ENCODE measurements around the gene RAPGEF4.
"Not testable (repeated sequence)": the region's sequence is repeated elsewhere in the genome, so short reads cannot be mapped to it uniquely, and the experiment has no call there.

The RAPGEF4 gene

GRCh38 chr2:172775319-172775718, 39.7 kb downstream of the RAPGEF4 start:
- DNase-seq: no peak

GRCh38 chr2:172777431-172777830, 41.8 kb downstream of the RAPGEF4 start:
- DNase-seq: no peak

GRCh38 chr2:172782506-172783164, 47.0 kb downstream of the RAPGEF4 start:
- DNase-seq: no peak

GRCh38 chr2:172783165-172783898, 47.7 kb downstream of the RAPGEF4 start:
- peak; percentile 6 for DNase-seq

GRCh38 chr2:172788871-172789270, 53.2 kb downstream of the RAPGEF4 start:
- DNase-seq: no peak

- DNase-seq: no peak
Observed at GRCh38 chr2:172790404-172790803, 54.8 kb downstream of the RAPGEF4 start.

GRCh38 chr2:172791953-172792352, 56.3 kb downstream of the RAPGEF4 start:
- no peak for DNase-seq

- no peak for DNase-seq
Observed at GRCh38 chr2:172792711-172793110, 57.1 kb downstream of the RAPGEF4 start.

GRCh38 chr2:172803308-172803707, 67.7 kb downstream of the RAPGEF4 start:
- not testable (repeated sequence) for DNase-seq

- no peak for DNase-seq
Observed at GRCh38 chr2:172804423-172804822, 68.8 kb downstream of the RAPGEF4 start.

GRCh38 chr2:172806493-172806892, 70.8 kb downstream of the RAPGEF4 start:
- peak; percentile 69 for DNase-seq

GRCh38 chr2:172806996-172807395, 71.4 kb downstream of the RAPGEF4 start:
- DNase-seq: no peak

- no peak for DNase-seq
Observed at GRCh38 chr2:172808156-172808555, 72.5 kb downstream of the RAPGEF4 start.

- DNase-seq: peak; percentile 42
Observed at GRCh38 chr2:172811027-172811426, 75.4 kb downstream of the RAPGEF4 start.

GRCh38 chr2:172812158-172812744, 76.6 kb downstream of the RAPGEF4 start:
- DNase-seq: no peak

- DNase-seq: peak; percentile 14
Observed at GRCh38 chr2:172813314-172813888, 77.8 kb downstream of the RAPGEF4 start.

- DNase-seq: no peak
Observed at GRCh38 chr2:172817411-172817810, 81.8 kb downstream of the RAPGEF4 start.

GRCh38 chr2:172819943-172820342, 84.3 kb downstream of the RAPGEF4 start:
- no peak for DNase-seq

- DNase-seq: no peak
Observed at GRCh38 chr2:172821370-172822338, 86.0 kb downstream of the RAPGEF4 start.

GRCh38 chr2:172822585-172822984, 86.9 kb downstream of the RAPGEF4 start:
- DNase-seq: no peak

- DNase-seq: no peak
Observed at GRCh38 chr2:172823261-172823850, 87.7 kb downstream of the RAPGEF4 start.

- DNase-seq: no peak
Observed at GRCh38 chr2:172826522-172826921, 90.9 kb downstream of the RAPGEF4 start.
